Loucy (cell line): Measurements from ENCODE around the gene SLC34A3.

Experiments used
- EZH2phosphoT487 ChIP-seq: fragments of 200-600 bp; IDR thresholded peaks from 2 replicates; pipeline ENCODE4 v1.6.1; 2018; ENCODE audit warnings: antibody characterized with exemption, mild to moderate bottlenecking, moderate library complexity, borderline replicate concordance
- TF ChIP-seq, protein P1 (sequence below): fragments of 200-600 bp; sonication (generic); conservative IDR thresholded peaks from 2 replicates; pipeline ENCODE4 v1.5.1; 2014; ENCODE audit warnings: mild to moderate bottlenecking, antibody characterized with exemption, low read length

DNA sequence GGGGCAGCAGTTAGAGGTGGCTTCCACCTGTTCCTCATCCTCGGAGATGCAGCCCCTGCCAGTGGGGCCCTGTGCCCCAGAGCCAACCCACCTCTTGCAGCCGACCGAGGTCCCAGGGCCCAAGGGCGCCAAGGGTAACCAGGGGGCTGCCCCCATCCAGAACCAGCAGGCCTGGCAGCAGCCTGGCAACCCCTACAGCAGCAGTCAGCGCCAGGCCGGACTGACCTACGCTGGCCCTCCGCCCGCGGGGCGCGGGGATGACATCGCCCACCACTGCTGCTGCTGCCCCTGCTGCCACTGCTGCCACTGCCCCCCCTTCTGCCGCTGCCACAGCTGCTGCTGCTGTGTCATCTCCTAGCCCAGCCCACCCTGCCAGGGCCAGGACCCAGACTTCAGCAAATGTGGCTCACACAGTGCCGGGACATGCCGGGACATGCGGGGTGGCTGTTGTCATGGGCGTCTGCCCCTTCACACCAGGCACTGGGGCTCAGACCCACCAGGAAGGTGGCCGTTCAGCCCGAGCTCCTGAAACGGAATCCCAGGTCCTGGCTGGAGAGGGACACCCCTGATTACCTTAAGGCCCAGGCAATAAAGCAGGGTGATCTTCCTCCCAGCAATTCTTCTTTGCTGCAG, 4.9 kb upstream of the SLC34A3 start:
- TF ChIP-seq, protein P1, sequence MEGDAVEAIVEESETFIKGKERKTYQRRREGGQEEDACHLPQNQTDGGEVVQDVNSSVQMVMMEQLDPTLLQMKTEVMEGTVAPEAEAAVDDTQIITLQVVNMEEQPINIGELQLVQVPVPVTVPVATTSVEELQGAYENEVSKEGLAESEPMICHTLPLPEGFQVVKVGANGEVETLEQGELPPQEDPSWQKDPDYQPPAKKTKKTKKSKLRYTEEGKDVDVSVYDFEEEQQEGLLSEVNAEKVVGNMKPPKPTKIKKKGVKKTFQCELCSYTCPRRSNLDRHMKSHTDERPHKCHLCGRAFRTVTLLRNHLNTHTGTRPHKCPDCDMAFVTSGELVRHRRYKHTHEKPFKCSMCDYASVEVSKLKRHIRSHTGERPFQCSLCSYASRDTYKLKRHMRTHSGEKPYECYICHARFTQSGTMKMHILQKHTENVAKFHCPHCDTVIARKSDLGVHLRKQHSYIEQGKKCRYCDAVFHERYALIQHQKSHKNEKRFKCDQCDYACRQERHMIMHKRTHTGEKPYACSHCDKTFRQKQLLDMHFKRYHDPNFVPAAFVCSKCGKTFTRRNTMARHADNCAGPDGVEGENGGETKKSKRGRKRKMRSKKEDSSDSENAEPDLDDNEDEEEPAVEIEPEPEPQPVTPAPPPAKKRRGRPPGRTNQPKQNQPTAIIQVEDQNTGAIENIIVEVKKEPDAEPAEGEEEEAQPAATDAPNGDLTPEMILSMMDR, result no peak
- TF ChIP-seq EZH2phosphoT487, result no peak
